WI38 (cell line): ENCODE measurements around the gene EME1.

Experiments used
- H3K4me3 ChIP-seq: 2 replicates; pipeline ENCODE4 v1.5.1; 2011; ENCODE audit warnings: low read depth, mild to moderate bottlenecking, control low read depth, low read length
- CTCF ChIP-seq: IDR thresholded peaks from 2 replicates; pipeline ENCODE4 v1.5.1; 2012; ENCODE audit warnings: low read depth, mild to moderate bottlenecking, control low read depth, low read length

The EME1 gene

GRCh38 chr17:50388728-50389127 lies 15.7 kb downstream of the EME1 start:
- H3K4me3 ChIP-seq, result no peak overlapping the region
- TF ChIP-seq CTCF, result no peak

- no peak for TF ChIP-seq CTCF
- no peak overlapping the region for H3K4me3 ChIP-seq
Observed at GRCh38 chr17:50389534-50389933, 16.5 kb downstream of the EME1 start.

GRCh38 chr17:50392621-50393020 lies 19.6 kb downstream of the EME1 start:
- no peak overlapping the region for H3K4me3 ChIP-seq
- TF ChIP-seq CTCF, result no peak

GRCh38 chr17:50393700-50394099 lies 20.7 kb downstream of the EME1 start:
- no peak overlapping the region for H3K4me3 ChIP-seq
- no peak for TF ChIP-seq CTCF

GRCh38 chr17:50394711-50395110 lies 21.7 kb downstream of the EME1 start:
- peak overlapping the region; percentile 84 for H3K4me3 ChIP-seq
- no peak for TF ChIP-seq CTCF

GRCh38 chr17:50396261-50397110 lies 23.5 kb downstream of the EME1 start:
- peak overlapping the region; percentile 84 for H3K4me3 ChIP-seq
- no peak for TF ChIP-seq CTCF

- peak within 1 kb of the TSS; percentile 84 for H3K4me3 ChIP-seq
- peak; percentile 79 for TF ChIP-seq CTCF
Observed at GRCh38 chr17:50397111-50397918, 24.3 kb downstream of the EME1 start, which contains the start of gene LRRC59. Gene LRRC59 (minus strand): TSS chr17:50397523. CDS start chr17:50397317, 206 bp downstream.
